Measurements from ENCODE around the gene C17orf114. TPM values are rescaled to one million over a fixed set of nuclear protein-coding genes. Genes with fewer than 3 reads are reported as not detected.

Gene C17orf114

GRCh38 chr17:4766201-4766600 is 35.9 kb downstream of the C17orf114 start:
- no peaks in the 10 kb centered on the region for H3K36me3 ChIP-seq
- DNase-seq (ENCODE audit: low spot score in 2 of 2), result no peak
- H3K27ac ChIP-seq, result peak overlapping the region; percentile 26

DNA sequence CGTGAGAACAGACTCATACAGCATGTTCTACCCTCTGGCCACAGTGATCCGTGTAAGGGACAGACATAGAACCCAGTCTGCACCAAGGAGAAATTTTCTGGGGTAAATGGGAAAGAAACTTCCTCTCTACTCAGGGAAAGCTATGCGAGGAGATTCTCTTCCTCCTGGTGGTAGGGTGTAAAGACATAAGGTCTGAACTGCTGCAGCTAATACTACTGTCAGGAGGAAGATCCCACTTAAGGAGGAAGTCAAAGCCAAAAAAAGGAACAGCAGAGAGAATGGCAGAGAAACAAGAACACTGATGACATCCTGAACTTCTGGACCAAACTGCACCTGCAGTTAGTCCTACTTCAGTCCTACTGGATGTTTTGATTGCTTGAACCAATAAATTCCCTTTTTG is 37.5 kb downstream of the C17orf114 start:
- Histone ChIP-seq H3K27ac (no peak overlapping the region), H3K9me3 (no peaks in the 10 kb centered on the region), H3K27me3 (no peaks in the 10 kb centered on the region), H3K4me1 (no peaks in the 10 kb centered on the region), H3K36me3 (no peaks in the 10 kb centered on the region), H3K4me3 (no peak overlapping the region)
- WGBS, result 63% methylated on average over 3 of the region's 3 CpGs
- DNase-seq (ENCODE audit: low spot score in 2 of 2), result no peak
- no peak for TF ChIP-seq EP300 (IDR thresholded peaks at IDR 0.05)
- no peak for TF ChIP-seq CTCF (IDR thresholded peaks at IDR 0.05)
- no peak for TF ChIP-seq POLR2A (IDR thresholded peaks at IDR 0.05)
- no peak for TF ChIP-seq POLR2AphosphoS5 (IDR thresholded peaks at IDR 0.05)

More at GRCh38 chr17:4766201-4766600, 35.9 kb downstream of the C17orf114 start:
- WGBS, result 86% methylated on average over 3 of the region's 3 CpGs
- Histone ChIP-seq H3K4me3 (no peak overlapping the region), H3K27me3 (no peaks in the 10 kb centered on the region), H3K9me3 (no peaks in the 10 kb centered on the region), H3K4me1 (no peaks in the 10 kb centered on the region)
- no peak for TF ChIP-seq CTCF (IDR thresholded peaks at IDR 0.05)
- TF ChIP-seq POLR2A (IDR thresholded peaks at IDR 0.05), result no peak
- no peak for TF ChIP-seq EP300 (IDR thresholded peaks at IDR 0.05)
- TF ChIP-seq POLR2AphosphoS5 (IDR thresholded peaks at IDR 0.05), result no peak

DNA sequence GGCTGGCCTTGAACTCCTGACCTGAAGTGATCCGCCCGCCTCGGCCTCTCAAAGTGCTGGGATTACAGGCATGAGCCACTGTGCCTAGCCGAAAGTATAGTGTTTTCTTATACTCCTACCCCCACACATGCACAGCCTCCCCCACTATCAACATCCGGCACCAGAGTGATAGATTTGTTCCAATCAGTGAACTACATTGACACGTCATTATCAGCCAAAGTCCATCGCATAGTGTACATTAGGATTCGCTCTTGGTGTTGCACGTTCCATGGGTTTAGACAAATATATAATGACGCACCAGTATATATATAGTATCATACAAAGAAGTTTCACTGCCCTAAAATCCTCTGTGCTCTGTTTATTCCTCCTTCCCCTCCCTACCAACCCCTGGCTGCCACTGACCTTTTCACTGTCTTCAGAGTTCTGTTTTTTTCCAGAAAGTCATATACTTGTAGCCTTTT is 42.3 kb downstream of the C17orf114 start:
- Histone ChIP-seq H3K27me3 (no peaks in the 10 kb centered on the region), H3K9me3 (no peaks in the 10 kb centered on the region), H3K4me1 (no peaks in the 10 kb centered on the region), H3K4me3 (no peak overlapping the region), H3K36me3 (no peaks in the 10 kb centered on the region), H3K27ac (no peak overlapping the region)
- TF ChIP-seq CTCF (IDR thresholded peaks at IDR 0.05) (no peak), EP300 (IDR thresholded peaks at IDR 0.05) (no peak), POLR2A (IDR thresholded peaks at IDR 0.05) (no peak), POLR2AphosphoS5 (IDR thresholded peaks at IDR 0.05) (no peak)
- DNase-seq (ENCODE audit: low spot score in 2 of 2), result no peak
- whole genome bisulfite sequencing, result 89% methylated on average over 10 of the region's 10 CpGs

DNA sequence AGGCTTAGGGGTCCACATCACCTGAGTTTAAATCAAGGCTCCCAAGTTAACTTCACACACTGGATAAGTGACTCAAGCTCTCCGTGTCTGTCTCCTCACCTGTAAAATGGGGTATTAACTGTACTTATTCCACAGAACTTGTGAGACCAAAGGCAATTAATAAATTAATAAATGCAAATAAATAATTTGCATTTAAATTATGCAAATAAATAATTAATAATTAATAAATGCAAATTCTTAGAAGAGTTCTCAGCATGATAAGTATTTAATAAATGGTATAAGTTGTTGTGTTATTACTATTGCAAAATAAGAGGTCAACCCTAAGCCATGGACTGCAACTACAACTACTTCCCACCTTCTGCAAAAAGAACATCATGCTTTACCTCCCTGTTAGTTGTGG is 48.7 kb downstream of the C17orf114 start:
- no peak overlapping the region for H3K4me3 ChIP-seq
- no peak for DNase-seq (ENCODE audit: low spot score in 2 of 2)
- peaks cover 25% of the 10 kb centered on the region for H3K27me3 ChIP-seq
- H3K4me1 ChIP-seq, result no peaks in the 10 kb centered on the region
- no peak overlapping the region for H3K27ac ChIP-seq
- no peaks in the 10 kb centered on the region for H3K36me3 ChIP-seq
- H3K9me3 ChIP-seq, result no peaks in the 10 kb centered on the region
- 95% methylated on average over 1 of the region's 1 CpG for WGBS
- no peak for TF ChIP-seq POLR2AphosphoS5 (IDR thresholded peaks at IDR 0.05)
- no peak for TF ChIP-seq EP300 (IDR thresholded peaks at IDR 0.05)

DNA sequence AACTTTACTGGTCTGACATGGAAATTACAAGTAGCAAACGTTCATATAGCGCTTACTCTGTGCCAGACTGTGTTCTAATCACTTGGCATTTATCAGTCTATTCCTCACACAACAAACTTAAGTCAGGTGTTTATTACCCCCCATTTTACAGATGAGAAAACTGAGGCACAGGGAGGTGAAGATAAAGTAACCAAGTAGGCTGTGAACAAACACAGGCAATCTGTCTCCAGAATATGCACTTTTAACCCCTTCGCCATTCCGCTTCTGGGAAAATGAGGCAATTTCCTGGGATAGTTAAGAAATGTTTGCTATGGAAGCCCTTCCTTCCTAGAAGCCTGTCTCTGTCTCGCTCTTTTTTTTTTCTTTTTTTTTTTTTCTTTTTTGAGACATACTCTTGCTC is 50.2 kb downstream of the C17orf114 start:
- TF ChIP-seq POLR2AphosphoS5 (IDR thresholded peaks at IDR 0.05) (no peak), EP300 (IDR thresholded peaks at IDR 0.05) (no peak), CTCF (IDR thresholded peaks at IDR 0.05) (no peak), POLR2A (IDR thresholded peaks at IDR 0.05) (no peak)
- no peak for DNase-seq (ENCODE audit: low spot score in 2 of 2)
- Histone ChIP-seq H3K9me3 (no peaks in the 10 kb centered on the region), H3K27me3 (peaks cover 25% of the 10 kb centered on the region), H3K36me3 (no peaks in the 10 kb centered on the region), H3K4me3 (no peak overlapping the region), H3K27ac (no peak overlapping the region), H3K4me1 (peaks cover 4% of the 10 kb centered on the region)
- 67% methylated on average over 5 of the region's 5 CpGs for WGBS

Other genes starting within 250 kb of the C17orf114 start
- 100 to 1,000 TPM in 1 of 4 donors, 10 to 100 TPM in 3; 73.4 to 127 (median 83.8) TPM for gene MYBBP1A, start 246.9 kb downstream of the C17orf114 start, total RNA-seq
- gene GGT6, start 241.8 kb downstream of the C17orf114 start, total RNA-seq, result 100 to 1,000 TPM in 3 of 4 donors, 10 to 100 TPM in 1; 64.6 to 187 (median 134) TPM
- 1 to 10 TPM in 1 of 4 donors, under 1 TPM in 2, not detected in 1; 0.64 to 1.3 (median 0.81) TPM for gene SMTNL2, start 217.8 kb downstream of the C17orf114 start, total RNA-seq
- gene ALOX15, start 160.7 kb downstream of the C17orf114 start, total RNA-seq, result 1 to 10 TPM in 1 of 4 donors, under 1 TPM in 3; 0.15 to 1.5 (median 0.36) TPM
- gene PELP1, start 98.2 kb downstream of the C17orf114 start, total RNA-seq, result 10 to 100 TPM; 32.2 to 79.3 (median 60.9) TPM
- gene ARRB2, start 91.7 kb downstream of the C17orf114 start, total RNA-seq, result 10 to 100 TPM; 12.1 to 20.6 (median 16.0) TPM
- 10 to 100 TPM; 15.0 to 38.0 (median 26.4) TPM for gene MED11, start 70.9 kb downstream of the C17orf114 start, total RNA-seq
- 1 to 10 TPM in 2 of 4 donors, under 1 TPM in 2; 0.40 to 2.8 (median 1.3) TPM for gene ZMYND15, start 62.5 kb downstream of the C17orf114 start, total RNA-seq
- gene CXCL16, start 62.4 kb downstream of the C17orf114 start, total RNA-seq, result 10 to 100 TPM; 12.5 to 33.9 (median 18.8) TPM
- not detected for gene TM4SF5, start 30.4 kb downstream of the C17orf114 start, total RNA-seq
- gene VMO1, start 16.0 kb downstream of the C17orf114 start, total RNA-seq, result 1 to 10 TPM in 2 of 4 donors, not detected in 2; 1.4 to 1.5 TPM
- gene GLTPD2, start 13.4 kb downstream of the C17orf114 start, total RNA-seq, result under 1 TPM in 1 of 4 donors, not detected in 3; 0.80 TPM
- 100 to 1,000 TPM in 3 of 4 donors, 10 to 100 TPM in 1; 68.6 to 250 (median 189) TPM for gene PSMB6, start 6.2 kb downstream of the C17orf114 start, total RNA-seq
- 100 to 1,000 TPM in 1 of 4 donors, 10 to 100 TPM in 3; 53.5 to 134 (median 57.6) TPM for gene PLD2, start 4.8 kb upstream of the C17orf114 start, total RNA-seq
- 100 to 1,000 TPM; 141 to 352 (median 169) TPM for gene MINK1, start 31.0 kb upstream of the C17orf114 start, total RNA-seq
- gene C17orf107, start 97.2 kb upstream of the C17orf114 start, total RNA-seq, result 1 to 10 TPM; 3.7 to 9.8 (median 7.5) TPM
- 1 to 10 TPM; 1.7 to 6.0 (median 2.4) TPM for gene CHRNE, start 100.8 kb upstream of the C17orf114 start, total RNA-seq
- gene GP1BA, start 129.9 kb upstream of the C17orf114 start, total RNA-seq, result not detected
- gene SLC25A11, start 137.7 kb upstream of the C17orf114 start, total RNA-seq, result 10 to 100 TPM; 35.7 to 74.3 (median 41.6) TPM
- 100 to 1,000 TPM in 2 of 4 donors, 10 to 100 TPM in 2; 74.1 to 118 (median 99.4) TPM for gene RNF167, start 137.9 kb upstream of the C17orf114 start, total RNA-seq
- gene PFN1, start 146.2 kb upstream of the C17orf114 start, total RNA-seq, result 100 to 1,000 TPM; 392 to 756 (median 686) TPM
- 1 to 10 TPM; 2.0 to 4.2 (median 3.2) TPM for gene ENO3, start 148.8 kb upstream of the C17orf114 start, total RNA-seq
- gene SPAG7, start 165.5 kb upstream of the C17orf114 start, total RNA-seq, result 10 to 100 TPM; 30.5 to 52.7 (median 47.1) TPM
- 10 to 100 TPM; 27.4 to 60.8 (median 34.6) TPM for gene CAMTA2, start 185.3 kb upstream of the C17orf114 start, total RNA-seq
- gene INCA1, start 195.2 kb upstream of the C17orf114 start, total RNA-seq, result 1 to 10 TPM in 2 of 4 donors, under 1 TPM in 2; 0.73 to 1.4 (median 1.2) TPM
- gene KIF1C, start 195.6 kb upstream of the C17orf114 start, total RNA-seq, result 100 to 1,000 TPM in 2 of 4 donors, 10 to 100 TPM in 2; 52.7 to 104 (median 97.8) TPM
- 10 to 100 TPM in 1 of 4 donors, 1 to 10 TPM in 3; 2.2 to 25.0 (median 5.9) TPM for gene SLC52A1, start 233.1 kb upstream of the C17orf114 start, total RNA-seq

Measured in suprapubic skin (tissue), 4 donors.